ENCODE results near the gene AGFG2. TPM values are rescaled to one million over a fixed set of nuclear protein-coding genes. Genes with fewer than 3 reads are reported as not detected.

Gene AGFG2
- total RNA-seq, 1 experiment from 2014 or later = 11.2 TPM

DNA sequence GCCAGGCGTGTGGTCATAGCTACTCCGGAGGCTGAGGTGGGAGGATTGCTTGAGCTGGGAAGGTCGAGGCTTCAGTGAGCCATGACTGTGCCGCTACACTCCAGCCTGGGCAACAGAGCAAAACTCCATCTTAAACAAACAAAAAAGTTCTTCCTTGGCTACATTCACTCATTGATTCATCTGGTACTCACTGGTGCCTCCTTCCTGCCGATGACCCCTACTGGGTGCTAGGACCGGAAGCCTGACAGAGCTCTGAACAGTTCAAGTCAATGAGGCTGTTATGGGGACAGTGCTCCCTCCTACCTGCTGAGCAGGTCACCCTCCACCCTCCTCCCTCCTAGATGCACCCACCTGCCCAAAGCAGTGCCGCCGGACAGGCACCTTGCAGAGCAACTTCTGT, 68.1 kb downstream of the AGFG2 start:
- Histone ChIP-seq H3K4ac (ENCODE audit: low read depth, low read length) (no peak overlapping the region), H4K8ac (replicated peaks; ENCODE audit: insufficient read length, low read depth, low read length) (no peak overlapping the region), H3K9me3 (ENCODE audit: control insufficient read depth, low read depth, low read length) (no peaks in the 10 kb centered on the region), H3K14ac (ENCODE audit: insufficient read depth, low read length) (no peak overlapping the region), H2BK15ac (ENCODE audit: low read depth, low read length) (no peak overlapping the region), H3K4me1 (ENCODE audit: insufficient read depth, low read length) (no peaks in the 10 kb centered on the region), H4K5ac (ENCODE audit: insufficient read length, low read depth, low read length) (no peak overlapping the region), H3K18ac (ENCODE audit: insufficient read length, low read depth, low read length) (no peak overlapping the region), H3K27ac (ENCODE audit: insufficient read length, low read depth, low read length) (no peak overlapping the region), H3K9ac (ENCODE audit: extremely low read depth, insufficient read length, low read length) (no peak overlapping the region), H3K23ac (ENCODE audit: insufficient read length, low read depth, low read length) (no peak overlapping the region), H2BK5ac (ENCODE audit: insufficient read length, low read length) (no peak overlapping the region), H3K79me1 (ENCODE audit: insufficient read depth, low read depth, low read length, poor library complexity, severe bottlenecking) (no peaks in the 10 kb centered on the region), H4K20me1 (ENCODE audit: control insufficient read depth, insufficient read depth, insufficient read length) (no peaks in the 10 kb centered on the region), H4K91ac (ENCODE audit: insufficient read length, low read depth, low read length) (no peak overlapping the region), H3T11ph (ENCODE audit: low read length) (no peak overlapping the region), H2BK20ac (ENCODE audit: low read depth, low read length, poor library complexity, severe bottlenecking) (no peak overlapping the region), H3K23me2 (ENCODE audit: insufficient read length, low read depth, low read length, poor library complexity, severe bottlenecking) (peaks cover 32% of the 10 kb centered on the region), H3K56ac (ENCODE audit: insufficient read length, low read depth, low read length) (no peak overlapping the region), H2AK5ac (ENCODE audit: insufficient read length, low read length) (no peak overlapping the region), H2BK120ac (ENCODE audit: low read depth, low read length, poor library complexity, severe bottlenecking) (no peak overlapping the region), H2AFZ (ENCODE audit: low read length) (no peak overlapping the region), H3K4me2 (ENCODE audit: insufficient read depth, insufficient read length, low read length) (no peak overlapping the region), H2BK12ac (ENCODE audit: insufficient read length, low read depth, low read length) (no peak overlapping the region), H3K27me3 (ENCODE audit: insufficient read depth, low read length) (no peaks in the 10 kb centered on the region), H3K79me2 (ENCODE audit: insufficient read depth, low read length) (no peaks in the 10 kb centered on the region)
- Mint-ChIP-seq H3K4me3 (peak overlapping the region in 1 of 2 experiments; percentile 39; a peak in 1 of 5 replicates), H3K4me1 (peaks cover 23 to 38% of the 10 kb centered on the region in 2 experiments), H3K36me3 (ENCODE audit: insufficient read depth in 1 of 3, low read depth in 3 of 3) (peaks cover 0 to 16% (median 13%) of the 10 kb centered on the region in 3 experiments; a peak in 6 of 7 replicates), H3K9me3 (no peaks in the 10 kb centered on the region), H3K27ac (no peak overlapping the region), H3K27me3 (ENCODE audit: low read depth) (peaks cover 25% of the 10 kb centered on the region)
- no peak for DNase-seq
- no CpG with 5 or more reads among the region's 8 CpGs for WGBS (ENCODE audit: extremely low coverage, insufficient read length, low lambda C conversion rate)
- TF ChIP-seq, protein P1, sequence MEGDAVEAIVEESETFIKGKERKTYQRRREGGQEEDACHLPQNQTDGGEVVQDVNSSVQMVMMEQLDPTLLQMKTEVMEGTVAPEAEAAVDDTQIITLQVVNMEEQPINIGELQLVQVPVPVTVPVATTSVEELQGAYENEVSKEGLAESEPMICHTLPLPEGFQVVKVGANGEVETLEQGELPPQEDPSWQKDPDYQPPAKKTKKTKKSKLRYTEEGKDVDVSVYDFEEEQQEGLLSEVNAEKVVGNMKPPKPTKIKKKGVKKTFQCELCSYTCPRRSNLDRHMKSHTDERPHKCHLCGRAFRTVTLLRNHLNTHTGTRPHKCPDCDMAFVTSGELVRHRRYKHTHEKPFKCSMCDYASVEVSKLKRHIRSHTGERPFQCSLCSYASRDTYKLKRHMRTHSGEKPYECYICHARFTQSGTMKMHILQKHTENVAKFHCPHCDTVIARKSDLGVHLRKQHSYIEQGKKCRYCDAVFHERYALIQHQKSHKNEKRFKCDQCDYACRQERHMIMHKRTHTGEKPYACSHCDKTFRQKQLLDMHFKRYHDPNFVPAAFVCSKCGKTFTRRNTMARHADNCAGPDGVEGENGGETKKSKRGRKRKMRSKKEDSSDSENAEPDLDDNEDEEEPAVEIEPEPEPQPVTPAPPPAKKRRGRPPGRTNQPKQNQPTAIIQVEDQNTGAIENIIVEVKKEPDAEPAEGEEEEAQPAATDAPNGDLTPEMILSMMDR (conservative IDR thresholded peaks at IDR 0.05) = no peak
